ENCODE data around the gene SLC4A1.

Gene SLC4A1

DNA sequence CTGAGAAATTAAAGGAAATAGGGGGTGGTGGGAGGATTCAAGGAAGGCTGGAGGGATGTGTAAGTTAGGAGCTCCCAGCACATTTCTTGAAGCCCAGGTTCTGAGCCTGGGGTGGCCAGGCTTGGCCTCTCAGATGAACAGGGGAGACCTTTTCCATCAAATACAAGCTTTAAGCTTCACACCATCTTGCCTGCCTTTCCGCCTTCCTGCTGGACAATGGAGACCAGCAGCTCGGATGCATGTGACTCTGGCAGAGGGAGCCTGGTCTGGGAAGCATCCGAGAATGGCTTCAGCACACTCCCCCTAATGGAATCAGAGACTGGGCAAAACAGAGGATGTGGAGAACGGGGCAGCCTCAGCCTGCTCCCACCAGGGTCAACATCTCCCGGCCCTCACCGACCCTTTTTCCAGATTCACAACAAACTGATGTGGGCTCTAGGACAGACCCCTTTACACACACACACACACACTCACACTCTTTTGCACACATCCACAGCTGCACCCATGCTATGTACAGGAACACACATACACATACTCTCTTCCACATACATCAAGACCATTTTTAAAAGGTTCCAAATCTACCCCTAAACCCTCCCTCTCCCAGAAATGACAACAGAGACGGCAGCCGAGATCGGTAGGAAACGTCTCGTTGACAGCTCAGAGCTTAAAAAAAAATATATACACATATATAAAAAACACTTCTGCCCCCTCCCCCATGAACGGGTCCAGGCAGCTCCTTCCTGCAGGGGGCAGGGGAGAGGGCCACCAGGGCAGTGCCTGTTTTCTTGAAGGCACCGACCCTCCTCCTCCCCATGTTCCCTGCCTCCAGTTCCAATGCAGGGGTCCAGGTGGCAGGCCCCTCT, 61.7 kb downstream of the SLC4A1 start:
- DNase-seq: no peak

DNA sequence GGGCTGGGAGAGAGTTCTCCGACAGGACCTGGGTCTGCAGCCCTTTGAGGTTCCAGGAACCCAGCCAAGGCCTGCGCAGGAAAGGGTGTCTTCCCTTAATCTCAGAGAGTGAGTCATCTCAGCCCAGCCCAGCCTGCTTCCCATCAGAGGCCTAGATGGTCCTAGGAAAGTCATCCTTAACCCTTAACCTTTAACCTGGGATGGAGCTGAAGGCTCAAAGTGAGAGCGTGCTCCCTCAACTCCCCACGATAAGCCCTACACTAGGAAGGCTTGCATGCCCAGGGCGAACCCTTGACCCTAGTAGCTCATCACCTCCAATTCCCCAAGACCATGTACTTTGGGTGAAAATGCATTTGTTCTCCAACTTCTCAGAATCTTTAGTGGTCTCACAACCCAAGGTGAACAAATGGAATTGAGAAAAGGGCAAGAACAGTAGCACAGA, 63.5 kb downstream of the SLC4A1 start:
- DNase-seq: no peak

DNA sequence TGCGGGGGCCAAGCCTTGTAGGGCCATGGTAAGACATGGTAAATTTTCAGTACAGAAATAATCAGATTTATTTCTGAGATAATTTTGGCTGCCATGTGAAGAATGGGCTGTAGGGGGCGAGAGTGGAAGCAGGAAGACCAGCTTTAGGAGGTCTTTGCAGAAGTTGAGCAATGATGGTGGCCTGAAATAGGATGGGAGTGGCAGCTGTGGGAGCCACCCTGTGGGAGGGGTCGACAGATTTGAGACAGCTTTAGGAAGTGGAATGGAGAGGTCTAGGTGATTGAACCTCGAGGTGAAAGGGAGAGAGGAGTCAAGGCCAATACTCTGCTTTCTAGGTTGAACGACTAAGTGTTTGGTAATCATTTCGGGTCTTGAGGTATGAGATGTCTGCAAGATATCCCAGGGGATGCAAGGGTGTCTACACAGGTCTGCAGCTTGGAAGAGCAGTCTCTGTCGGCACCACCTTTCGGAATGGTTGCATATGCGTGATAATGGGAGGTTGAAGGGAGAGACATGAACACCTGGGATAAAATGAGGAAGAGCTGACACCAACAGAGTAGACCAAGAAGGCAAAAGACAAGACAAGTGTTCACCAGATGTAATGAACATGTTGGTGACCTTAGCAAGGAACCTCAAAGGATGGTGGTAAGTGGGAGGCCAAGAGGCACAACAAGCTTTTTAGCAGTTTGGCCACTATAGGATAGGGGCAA, 64.0 kb downstream of the SLC4A1 start:
- no peak for DNase-seq

- DNase-seq: no peak
Observed at GRCh38 chr17:44202756-44203155, 65.2 kb downstream of the SLC4A1 start.

- DNase-seq: peak in 3 of 14 donors; percentile 38 to 47 (median 44)
Observed at GRCh38 chr17:44200478-44201155, 67.3 kb downstream of the SLC4A1 start.

DNA sequence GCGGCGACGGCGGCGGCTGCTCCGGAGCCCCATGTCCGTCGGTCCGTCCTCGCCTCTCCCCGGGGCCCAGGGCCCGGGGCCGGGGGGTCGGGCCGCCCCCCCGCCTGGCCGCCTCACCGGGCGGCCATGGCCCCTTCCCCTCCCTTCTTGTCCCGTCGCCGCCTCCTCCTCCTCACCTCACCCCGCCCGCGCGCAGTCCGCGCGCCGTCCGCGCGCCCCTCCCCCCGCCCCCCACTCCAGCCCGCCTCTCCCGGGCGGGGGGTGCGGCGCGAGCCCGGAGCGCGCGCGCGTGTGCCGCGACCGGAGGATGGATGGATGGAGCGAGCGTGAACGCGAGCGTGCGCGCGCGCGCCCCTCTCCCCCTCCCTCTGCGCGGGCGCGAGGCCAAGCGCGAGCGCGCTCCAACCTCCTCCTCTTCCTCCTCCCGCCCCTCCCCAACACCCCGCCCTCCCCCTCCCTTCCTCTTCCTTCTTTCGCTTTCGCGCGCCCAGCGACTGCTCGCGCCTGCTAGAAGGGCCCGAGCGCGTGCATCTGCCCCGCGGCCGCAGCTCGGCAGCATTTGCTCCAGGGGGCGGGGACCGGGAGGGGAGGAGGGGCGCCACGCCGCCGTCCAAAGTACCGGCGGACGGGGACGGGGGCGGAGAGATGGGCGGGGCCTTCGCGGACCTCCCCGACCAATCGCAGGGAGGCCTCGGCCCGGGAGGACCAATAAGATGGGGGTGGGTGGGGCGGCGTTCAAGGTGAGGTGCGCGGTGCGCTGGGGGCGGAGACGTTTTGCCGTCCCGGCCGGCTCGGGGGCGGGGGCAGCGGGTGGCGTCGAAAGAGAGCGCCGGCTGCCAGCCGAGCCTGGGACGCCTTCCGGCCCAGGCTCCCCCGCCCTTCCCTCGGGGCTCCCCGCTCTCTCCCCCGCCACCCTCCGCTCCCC, 68.1 kb downstream of the SLC4A1 start, which contains the start of gene ATXN7L3:
TSS of gene ATXN7L3 (minus strand) at position 332 of the 925 bp plus-strand sequence. CDS start 1,814 bp downstream, outside the sequence.
- peak; percentile 78 to 97 (median 94) for DNase-seq

- DNase-seq: peak in 10 of 14 donors; percentile 21 to 79 (median 52)
Observed at GRCh38 chr17:44198721-44199552, 69.0 kb downstream of the SLC4A1 start.

Measured in C1 segment of cervical spinal cord (tissue), 14 donors.